ENCODE data around the gene CROCC. TPM values are rescaled to one million over a fixed set of nuclear protein-coding genes. Genes with fewer than 3 reads are reported as not detected.
A peak's percentile ranks its signal among the peaks of the same experiment; 100 is the strongest.

CROCC gene
- total RNA-seq, 1 donor from 2014 or later = 30.7 TPM

- DNase-seq = no peak
These were observed 46.2 kb downstream of the CROCC start for GRCh38 chr1:16967962-16968361.

- DNase-seq = no peak
These were observed 46.6 kb downstream of the CROCC start for GRCh38 chr1:16968372-16968771.

- peak; percentile 46 for DNase-seq
These were observed 47.4 kb downstream of the CROCC start for GRCh38 chr1:16969057-16969611.

- DNase-seq = no peak
These were observed 47.9 kb downstream of the CROCC start for GRCh38 chr1:16969651-16970050.

- peak; percentile 34 for DNase-seq
These were observed 48.6 kb downstream of the CROCC start for GRCh38 chr1:16970132-16970910.

- DNase-seq = peak; percentile 76
These were observed 49.8 kb downstream of the CROCC start for GRCh38 chr1:16971341-16972188.

GRCh38 chr1:16972189-16972895 lies 50.6 kb downstream of the CROCC start:
- peak; percentile 60 for DNase-seq

- no peak for DNase-seq
These were observed 51.5 kb downstream of the CROCC start for GRCh38 chr1:16973215-16973614.

- no peak for DNase-seq
These were observed 53.5 kb downstream of the CROCC start for GRCh38 chr1:16975211-16975610.

- DNase-seq = no peak
These were observed 54.1 kb downstream of the CROCC start for GRCh38 chr1:16975838-16976237.

GRCh38 chr1:16976966-16977365 lies 55.2 kb downstream of the CROCC start:
- no peak for DNase-seq

- no peak for DNase-seq
These were observed 55.6 kb downstream of the CROCC start for GRCh38 chr1:16977377-16977776.

- no peak for DNase-seq
These were observed 56.4 kb downstream of the CROCC start for GRCh38 chr1:16978139-16978538.

- DNase-seq = peak; percentile 62
These were observed 57.1 kb downstream of the CROCC start for GRCh38 chr1:16978567-16979474.

- peak; percentile 65 for DNase-seq
These were observed 58.0 kb downstream of the CROCC start for GRCh38 chr1:16979475-16980327.

GRCh38 chr1:16980473-16981268 lies 58.9 kb downstream of the CROCC start, which contains the start of gene MFAP2:
MFAP2 (minus strand) TSS chr1:16980620; CDS start chr1:16978273, 2,347 bp downstream.
- DNase-seq = peak; percentile 70

GRCh38 chr1:16981269-16981849 lies 59.6 kb downstream of the CROCC start:
- DNase-seq = no peak

- DNase-seq = no peak
These were observed 61.2 kb downstream of the CROCC start for GRCh38 chr1:16982902-16983301.

- no peak for DNase-seq
These were observed 61.9 kb downstream of the CROCC start for GRCh38 chr1:16983649-16984048.

Measured in tongue (tissue), 2 donors.